Measurements from ENCODE around the gene PLA2G12B. TPM values are rescaled to one million over a fixed set of nuclear protein-coding genes. Genes with fewer than 3 reads are reported as not detected.

PLA2G12B gene
- total RNA-seq, 1 experiment from 2014 or later = not detected

- H3K9me3 ChIP-seq (ENCODE audit: low read depth, low read length, poor library complexity, severe bottlenecking) = peaks cover 36% of the 10 kb centered on the region
- no peak overlapping the region for H3K27ac ChIP-seq (ENCODE audit: low read depth, low read length, poor library complexity, severe bottlenecking)
- no peak overlapping the region for H3K4me3 ChIP-seq (ENCODE audit: low read depth, low read length, poor library complexity, severe bottlenecking)
- CTCF ChIA-PET = no interaction called here
- no peaks in the 10 kb centered on the region for H3K36me3 ChIP-seq (ENCODE audit: insufficient read depth, low read length, poor library complexity, severe bottlenecking)
- no peak for DNase-seq (ENCODE audit: low spot score)
- POLR2A ChIA-PET (ENCODE audit: low non-redundant PET) = no interaction called here
- intact Hi-C loops (cut with micrococcal nuclease; ENCODE audit: unreplicated experiment) = no loop called here
- TF ChIP-seq CTCF (conservative IDR thresholded peaks at IDR 0.05; ENCODE audit: low read depth, low read length) (no peak), EZH2 (IDR thresholded peaks at IDR 0.05; ENCODE audit: borderline replicate concordance, low read depth, low read length, poor library complexity, severe bottlenecking) (no peak)
- H3K4me1 ChIP-seq (ENCODE audit: insufficient read depth, low read length, poor library complexity, severe bottlenecking) = no peaks in the 10 kb centered on the region
- H3K27me3 ChIP-seq (replicated peaks; ENCODE audit: insufficient read depth, low read depth, low read length, poor library complexity) = no peaks in the 10 kb centered on the region
- BruUV-seq (replicated peaks) = no TSS peak
Observed at GRCh38 chr10:72976886-72977285, 22.3 kb upstream of the PLA2G12B start.

- intact Hi-C loops (cut with micrococcal nuclease; ENCODE audit: unreplicated experiment) = no loop called here
- Histone ChIP-seq H3K4me3 (ENCODE audit: low read depth, low read length, poor library complexity, severe bottlenecking) (no peak overlapping the region), H3K4me1 (ENCODE audit: insufficient read depth, low read length, poor library complexity, severe bottlenecking) (no peaks in the 10 kb centered on the region), H3K27me3 (replicated peaks; ENCODE audit: insufficient read depth, low read depth, low read length, poor library complexity) (no peaks in the 10 kb centered on the region), H3K27ac (ENCODE audit: low read depth, low read length, poor library complexity, severe bottlenecking) (no peak overlapping the region), H3K36me3 (ENCODE audit: insufficient read depth, low read length, poor library complexity, severe bottlenecking) (no peaks in the 10 kb centered on the region), H3K9me3 (ENCODE audit: low read depth, low read length, poor library complexity, severe bottlenecking) (no peaks in the 10 kb centered on the region)
- TF ChIP-seq CTCF (conservative IDR thresholded peaks at IDR 0.05; ENCODE audit: low read depth, low read length) (no peak), EZH2 (IDR thresholded peaks at IDR 0.05; ENCODE audit: borderline replicate concordance, low read depth, low read length, poor library complexity, severe bottlenecking) (no peak)
- no peak for DNase-seq (ENCODE audit: low spot score)
- no TSS peak for BruUV-seq (replicated peaks)
- ChIA-PET CTCF (no interaction called here), POLR2A (ENCODE audit: low non-redundant PET) (no interaction called here)
Observed at GRCh38 chr10:72956001-72956400, 1.4 kb upstream of the PLA2G12B start.

- TF ChIP-seq CTCF (conservative IDR thresholded peaks at IDR 0.05; ENCODE audit: low read depth, low read length) (no peak), EZH2 (IDR thresholded peaks at IDR 0.05; ENCODE audit: borderline replicate concordance, low read depth, low read length, poor library complexity, severe bottlenecking) (no peak)
- no peaks in the 10 kb centered on the region for H3K4me1 ChIP-seq (ENCODE audit: insufficient read depth, low read length, poor library complexity, severe bottlenecking)
- no peaks in the 10 kb centered on the region for H3K36me3 ChIP-seq (ENCODE audit: insufficient read depth, low read length, poor library complexity, severe bottlenecking)
- BruUV-seq (replicated peaks) = no TSS peak
- no peak for DNase-seq (ENCODE audit: low spot score)
- H3K27ac ChIP-seq (ENCODE audit: low read depth, low read length, poor library complexity, severe bottlenecking) = no peak overlapping the region
- ChIA-PET POLR2A (ENCODE audit: low non-redundant PET) (no interaction called here), CTCF (no interaction called here)
- no peak overlapping the region for H3K4me3 ChIP-seq (ENCODE audit: low read depth, low read length, poor library complexity, severe bottlenecking)
- intact Hi-C loops (cut with micrococcal nuclease; ENCODE audit: unreplicated experiment) = no loop called here
- no peaks in the 10 kb centered on the region for H3K9me3 ChIP-seq (ENCODE audit: low read depth, low read length, poor library complexity, severe bottlenecking)
- H3K27me3 ChIP-seq (replicated peaks; ENCODE audit: insufficient read depth, low read depth, low read length, poor library complexity) = no peaks in the 10 kb centered on the region
Observed at GRCh38 chr10:72954230-72954595, 393 bp downstream of the PLA2G12B start.
